ENCODE results near the gene B4GALNT2.

Gene B4GALNT2

DNA sequence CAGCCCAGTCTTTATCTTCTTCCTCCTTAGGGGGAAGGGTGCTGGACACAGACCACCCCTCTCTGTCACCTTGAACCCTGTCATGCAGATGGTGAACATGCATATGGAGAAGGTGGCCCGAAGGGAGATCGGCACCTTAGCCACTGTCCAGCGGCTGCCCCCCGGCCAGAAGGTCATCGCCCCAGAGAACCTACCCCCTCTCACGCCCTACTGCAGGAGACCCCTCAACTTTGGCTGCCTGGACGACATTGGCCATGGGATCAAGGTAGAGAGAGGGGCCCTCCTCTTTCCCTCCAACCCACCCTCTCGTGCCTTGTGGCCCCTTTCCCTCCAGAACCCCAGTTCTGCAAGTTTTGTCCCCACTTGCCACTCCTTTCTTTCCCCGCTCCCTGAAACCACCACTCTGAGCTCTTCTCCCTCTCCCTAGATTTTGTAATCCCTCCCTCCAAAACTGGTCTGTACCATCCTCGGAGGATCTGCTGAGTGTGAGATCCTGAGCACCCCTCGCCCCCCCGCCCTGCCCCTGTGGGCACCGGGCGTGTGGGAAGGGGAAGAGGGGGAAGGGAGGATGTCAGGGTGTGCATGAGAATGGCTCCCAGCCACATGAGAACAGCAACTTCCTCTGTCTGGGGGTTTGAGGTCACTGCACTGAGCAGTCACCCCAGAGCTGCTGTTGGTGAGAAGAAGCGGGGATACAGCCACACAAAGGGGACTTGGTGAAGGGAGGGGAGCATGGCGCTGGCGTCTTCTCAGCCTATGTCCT lies 85.3 kb downstream of the B4GALNT2 start:
- no peak for TF ChIP-seq FOXP2 (optimal IDR thresholded peaks at IDR 0.05; ENCODE audit: borderline replicate concordance, extremely low read depth, extremely low read length, insufficient read depth)
- TF ChIP-seq POLR2AphosphoS5 (IDR thresholded peaks at IDR 0.05; ENCODE audit: low read depth, low read length) = no peak
- TF ChIP-seq, protein P1, sequence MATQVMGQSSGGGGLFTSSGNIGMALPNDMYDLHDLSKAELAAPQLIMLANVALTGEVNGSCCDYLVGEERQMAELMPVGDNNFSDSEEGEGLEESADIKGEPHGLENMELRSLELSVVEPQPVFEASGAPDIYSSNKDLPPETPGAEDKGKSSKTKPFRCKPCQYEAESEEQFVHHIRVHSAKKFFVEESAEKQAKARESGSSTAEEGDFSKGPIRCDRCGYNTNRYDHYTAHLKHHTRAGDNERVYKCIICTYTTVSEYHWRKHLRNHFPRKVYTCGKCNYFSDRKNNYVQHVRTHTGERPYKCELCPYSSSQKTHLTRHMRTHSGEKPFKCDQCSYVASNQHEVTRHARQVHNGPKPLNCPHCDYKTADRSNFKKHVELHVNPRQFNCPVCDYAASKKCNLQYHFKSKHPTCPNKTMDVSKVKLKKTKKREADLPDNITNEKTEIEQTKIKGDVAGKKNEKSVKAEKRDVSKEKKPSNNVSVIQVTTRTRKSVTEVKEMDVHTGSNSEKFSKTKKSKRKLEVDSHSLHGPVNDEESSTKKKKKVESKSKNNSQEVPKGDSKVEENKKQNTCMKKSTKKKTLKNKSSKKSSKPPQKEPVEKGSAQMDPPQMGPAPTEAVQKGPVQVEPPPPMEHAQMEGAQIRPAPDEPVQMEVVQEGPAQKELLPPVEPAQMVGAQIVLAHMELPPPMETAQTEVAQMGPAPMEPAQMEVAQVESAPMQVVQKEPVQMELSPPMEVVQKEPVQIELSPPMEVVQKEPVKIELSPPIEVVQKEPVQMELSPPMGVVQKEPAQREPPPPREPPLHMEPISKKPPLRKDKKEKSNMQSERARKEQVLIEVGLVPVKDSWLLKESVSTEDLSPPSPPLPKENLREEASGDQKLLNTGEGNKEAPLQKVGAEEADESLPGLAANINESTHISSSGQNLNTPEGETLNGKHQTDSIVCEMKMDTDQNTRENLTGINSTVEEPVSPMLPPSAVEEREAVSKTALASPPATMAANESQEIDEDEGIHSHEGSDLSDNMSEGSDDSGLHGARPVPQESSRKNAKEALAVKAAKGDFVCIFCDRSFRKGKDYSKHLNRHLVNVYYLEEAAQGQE (IDR thresholded peaks at IDR 0.05; ENCODE audit: insufficient read depth in 1 of 2, low read depth in 2 of 2, low read length in 2 of 2) = no peak
- TF ChIP-seq TAF1 (IDR thresholded peaks at IDR 0.05; ENCODE audit: borderline replicate concordance, insufficient read depth, low read length) = no peak
- no peak for TF ChIP-seq SIN3A (IDR thresholded peaks at IDR 0.05; ENCODE audit: borderline replicate concordance, insufficient read depth, low read length)

DNA sequence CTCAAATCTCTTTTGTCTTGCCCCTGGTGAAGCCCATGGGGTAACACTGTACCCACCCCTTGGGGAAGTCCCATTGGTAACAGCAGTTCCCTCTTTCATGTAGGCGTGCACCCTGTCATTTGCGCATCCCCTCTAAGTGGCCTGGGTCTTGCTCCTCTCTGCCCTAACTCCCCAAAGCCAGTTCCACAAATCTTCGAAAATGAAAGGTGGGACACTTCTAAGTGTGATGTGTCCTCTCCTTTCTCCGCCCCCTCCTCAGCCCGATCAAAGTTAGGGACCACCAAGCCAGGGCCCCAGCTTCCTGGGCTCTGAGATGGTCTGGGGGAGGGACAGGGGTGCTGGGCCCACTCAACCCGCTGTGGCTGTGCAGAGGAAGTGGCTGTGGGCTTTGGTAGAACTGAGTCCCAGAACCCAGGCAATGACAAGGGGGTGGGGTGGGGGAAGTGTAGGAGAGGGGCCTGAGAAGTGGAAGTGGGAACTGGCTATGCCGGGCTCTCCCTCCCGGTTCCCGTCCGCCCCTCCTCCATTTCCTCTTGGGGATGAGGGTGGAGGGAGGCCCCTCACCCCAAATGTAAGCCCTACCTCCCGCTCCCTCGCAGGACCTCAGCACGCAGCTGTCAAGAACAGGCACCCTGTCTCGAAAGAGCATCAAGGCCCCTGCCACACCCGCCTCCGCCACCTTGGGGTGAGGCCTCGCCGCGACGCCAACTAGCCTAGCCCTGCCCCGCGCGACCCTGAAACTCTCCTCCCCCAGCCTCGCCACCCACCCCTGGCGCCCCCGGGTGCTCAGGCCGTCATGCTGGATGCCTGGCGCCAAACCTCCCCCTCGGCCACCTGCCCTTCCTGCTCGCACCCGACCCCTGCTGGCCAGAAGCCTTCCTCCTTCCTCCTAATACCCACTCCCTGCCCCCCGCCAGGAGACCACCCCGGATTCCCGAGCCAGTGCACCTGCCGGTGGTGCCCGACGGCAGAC lies 86.7 kb downstream of the B4GALNT2 start:
- TF ChIP-seq TAF1 (IDR thresholded peaks at IDR 0.05; ENCODE audit: borderline replicate concordance, insufficient read depth, low read length) (no peak), FOXP2 (optimal IDR thresholded peaks at IDR 0.05; ENCODE audit: borderline replicate concordance, extremely low read depth, extremely low read length, insufficient read depth) (no peak), POLR2AphosphoS5 (IDR thresholded peaks at IDR 0.05; ENCODE audit: low read depth, low read length) (no peak), SIN3A (IDR thresholded peaks at IDR 0.05; ENCODE audit: borderline replicate concordance, insufficient read depth, low read length) (no peak)
- TF ChIP-seq, protein P1 (IDR thresholded peaks at IDR 0.05; ENCODE audit: insufficient read depth in 1 of 2, low read depth in 2 of 2, low read length in 2 of 2) = no peak

DNA sequence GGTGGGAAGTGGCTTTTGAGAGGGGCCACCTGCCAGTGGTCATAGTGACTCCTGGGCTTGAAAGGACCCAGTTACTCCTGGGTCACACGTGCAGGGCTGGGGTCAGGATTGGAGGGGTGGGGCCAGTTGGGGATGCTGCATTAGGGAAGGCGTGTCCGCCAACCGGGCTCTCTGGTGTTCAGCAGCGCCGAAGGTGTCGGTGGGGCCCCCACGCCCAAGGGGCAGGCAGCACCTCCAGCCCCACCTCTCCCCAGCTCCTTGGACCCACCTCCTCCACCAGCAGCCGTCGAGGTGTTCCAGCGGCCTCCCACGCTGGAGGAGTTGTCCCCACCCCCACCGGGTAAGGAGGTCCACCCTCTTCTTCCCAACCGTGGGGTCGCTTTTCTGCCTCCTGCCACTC lies 87.4 kb downstream of the B4GALNT2 start:
- TF ChIP-seq SIN3A (IDR thresholded peaks at IDR 0.05; ENCODE audit: borderline replicate concordance, insufficient read depth, low read length) (no peak), POLR2AphosphoS5 (IDR thresholded peaks at IDR 0.05; ENCODE audit: low read depth, low read length) (no peak), FOXP2 (optimal IDR thresholded peaks at IDR 0.05; ENCODE audit: borderline replicate concordance, extremely low read depth, extremely low read length, insufficient read depth) (no peak), TAF1 (IDR thresholded peaks at IDR 0.05; ENCODE audit: borderline replicate concordance, insufficient read depth, low read length) (no peak)

DNA sequence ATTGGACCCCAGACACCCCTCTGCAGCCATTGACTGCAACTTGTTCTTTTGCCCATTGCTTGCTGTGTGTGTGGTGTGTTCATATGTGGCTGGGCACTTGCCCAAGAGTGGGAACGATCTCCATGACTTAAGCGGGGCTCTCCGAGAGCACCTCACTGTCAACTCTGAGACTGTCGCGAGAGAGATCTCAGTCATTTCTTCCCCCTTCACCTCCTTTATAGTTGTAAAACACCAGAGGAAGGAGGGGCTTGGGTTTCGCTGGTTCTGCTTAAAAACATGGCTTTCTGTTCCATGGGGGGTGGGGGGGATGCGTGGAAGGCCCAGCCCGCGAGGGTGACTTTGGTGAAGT lies 90.6 kb downstream of the B4GALNT2 start:
- TF ChIP-seq, protein P1 (IDR thresholded peaks at IDR 0.05; ENCODE audit: insufficient read depth in 1 of 2, low read depth in 2 of 2, low read length in 2 of 2) = no peak
- TF ChIP-seq POLR2AphosphoS5 (IDR thresholded peaks at IDR 0.05; ENCODE audit: low read depth, low read length) (no peak), FOXP2 (optimal IDR thresholded peaks at IDR 0.05; ENCODE audit: borderline replicate concordance, extremely low read depth, extremely low read length, insufficient read depth) (no peak), TAF1 (IDR thresholded peaks at IDR 0.05; ENCODE audit: borderline replicate concordance, insufficient read depth, low read length) (no peak), SIN3A (IDR thresholded peaks at IDR 0.05; ENCODE audit: borderline replicate concordance, insufficient read depth, low read length) (no peak)

DNA sequence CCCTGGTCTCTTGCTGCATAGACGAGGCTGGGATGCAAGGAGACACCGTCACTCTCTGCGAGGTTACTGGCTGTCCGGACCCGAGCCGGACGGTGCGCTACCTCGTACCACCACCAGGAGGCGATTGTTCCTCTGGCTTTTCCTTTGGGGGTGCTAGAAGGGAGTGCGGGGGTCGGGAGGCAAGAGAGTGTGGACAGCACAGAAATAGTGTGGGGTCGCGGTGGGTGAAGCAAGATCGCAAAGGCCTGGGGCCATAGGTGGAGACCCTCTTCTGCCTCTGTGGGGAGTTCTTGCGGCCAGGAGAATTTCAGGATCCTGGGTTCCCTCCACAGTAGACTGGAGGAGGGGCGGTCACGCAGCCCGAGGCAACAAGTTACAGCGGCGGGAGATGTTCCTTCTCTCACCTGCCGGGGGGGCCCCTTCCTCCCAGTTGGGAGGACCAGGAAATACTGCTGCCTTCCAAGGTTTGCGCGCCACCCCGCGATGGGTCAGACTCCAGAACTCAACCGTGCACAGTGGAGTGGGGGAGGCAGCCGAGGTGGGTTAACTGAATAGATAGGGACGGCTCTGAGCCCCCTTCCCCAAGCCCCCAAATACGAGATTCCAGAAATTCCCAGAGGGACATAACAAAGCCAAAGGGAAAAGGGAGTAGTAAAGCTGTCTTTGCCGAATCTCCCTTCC lies 91.1 kb downstream of the B4GALNT2 start:
- TF ChIP-seq, protein P1 (IDR thresholded peaks at IDR 0.05; ENCODE audit: insufficient read depth in 1 of 2, low read depth in 2 of 2, low read length in 2 of 2) = no peak

Data from PFSK-1 (cell line).